Skeletal muscle cell (primary cell): ENCODE data around the gene PNPLA8.
A peak's percentile ranks its signal among the peaks of the same experiment; 100 is the strongest.
"Not testable (repeated sequence)": the region's sequence is repeated elsewhere in the genome, so short reads cannot be mapped to it uniquely, and the experiment has no call there.

Source experiments
- DNase-seq: peaks from one replicate; pipeline ENCODE4 v3.0.0-alpha.2; 2010; ENCODE audit warnings: low read depth
- H3K4me3 ChIP-seq: 2 replicates; pipeline ENCODE4 v1.5.1; 2011; ENCODE audit warnings: low read depth, mild to moderate bottlenecking, control low read depth, low read length, moderate library complexity

The PNPLA8 gene, protein sequence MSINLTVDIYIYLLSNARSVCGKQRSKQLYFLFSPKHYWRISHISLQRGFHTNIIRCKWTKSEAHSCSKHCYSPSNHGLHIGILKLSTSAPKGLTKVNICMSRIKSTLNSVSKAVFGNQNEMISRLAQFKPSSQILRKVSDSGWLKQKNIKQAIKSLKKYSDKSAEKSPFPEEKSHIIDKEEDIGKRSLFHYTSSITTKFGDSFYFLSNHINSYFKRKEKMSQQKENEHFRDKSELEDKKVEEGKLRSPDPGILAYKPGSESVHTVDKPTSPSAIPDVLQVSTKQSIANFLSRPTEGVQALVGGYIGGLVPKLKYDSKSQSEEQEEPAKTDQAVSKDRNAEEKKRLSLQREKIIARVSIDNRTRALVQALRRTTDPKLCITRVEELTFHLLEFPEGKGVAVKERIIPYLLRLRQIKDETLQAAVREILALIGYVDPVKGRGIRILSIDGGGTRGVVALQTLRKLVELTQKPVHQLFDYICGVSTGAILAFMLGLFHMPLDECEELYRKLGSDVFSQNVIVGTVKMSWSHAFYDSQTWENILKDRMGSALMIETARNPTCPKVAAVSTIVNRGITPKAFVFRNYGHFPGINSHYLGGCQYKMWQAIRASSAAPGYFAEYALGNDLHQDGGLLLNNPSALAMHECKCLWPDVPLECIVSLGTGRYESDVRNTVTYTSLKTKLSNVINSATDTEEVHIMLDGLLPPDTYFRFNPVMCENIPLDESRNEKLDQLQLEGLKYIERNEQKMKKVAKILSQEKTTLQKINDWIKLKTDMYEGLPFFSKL

DNA sequence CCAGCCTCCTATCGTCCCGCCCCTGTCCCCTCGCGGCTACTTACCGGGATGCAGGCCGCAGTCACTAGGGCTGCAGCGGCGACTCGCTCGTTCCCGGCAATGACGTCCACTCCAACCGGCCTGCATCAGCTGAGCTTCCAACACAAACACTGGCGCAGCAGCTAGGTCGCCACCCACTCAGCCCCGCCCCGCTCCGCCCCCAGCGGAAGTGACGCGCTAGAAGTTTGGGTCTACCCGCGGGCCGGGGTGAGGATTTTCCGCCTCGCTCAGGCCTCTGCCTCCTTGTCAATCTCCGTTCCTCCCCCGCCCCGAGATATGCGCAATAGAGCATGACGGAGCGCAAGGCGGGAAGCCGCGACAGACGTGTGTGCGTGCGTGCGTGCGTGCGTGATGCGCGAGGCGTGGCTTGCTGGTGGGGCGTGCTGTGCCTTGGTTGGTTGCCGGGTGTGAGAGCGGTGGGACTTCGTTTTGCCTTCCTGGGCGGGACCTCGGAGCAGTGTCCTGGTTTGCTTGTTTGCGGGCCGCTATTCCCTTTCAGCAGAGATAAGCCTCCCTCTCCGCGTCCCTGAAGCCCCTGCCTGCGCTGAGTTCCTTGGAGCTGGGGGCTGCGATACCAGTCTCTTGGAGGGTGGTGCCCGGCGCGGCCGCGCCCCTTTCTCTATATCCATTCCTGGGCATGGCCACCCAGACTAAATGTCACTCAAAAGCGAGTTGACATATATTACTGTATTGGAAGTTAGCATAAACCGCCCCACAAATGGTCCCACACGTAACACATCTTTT, at the start of gene PNPLA8:
Gene PNPLA8 (minus strand): TSS at position 151 of the 783 bp plus-strand sequence. CDS start 10,644 bp downstream, outside the sequence.
- peak within 1 kb of the TSS; percentile 77 for H3K4me3 ChIP-seq
- DNase-seq = peak; percentile 99

DNA sequence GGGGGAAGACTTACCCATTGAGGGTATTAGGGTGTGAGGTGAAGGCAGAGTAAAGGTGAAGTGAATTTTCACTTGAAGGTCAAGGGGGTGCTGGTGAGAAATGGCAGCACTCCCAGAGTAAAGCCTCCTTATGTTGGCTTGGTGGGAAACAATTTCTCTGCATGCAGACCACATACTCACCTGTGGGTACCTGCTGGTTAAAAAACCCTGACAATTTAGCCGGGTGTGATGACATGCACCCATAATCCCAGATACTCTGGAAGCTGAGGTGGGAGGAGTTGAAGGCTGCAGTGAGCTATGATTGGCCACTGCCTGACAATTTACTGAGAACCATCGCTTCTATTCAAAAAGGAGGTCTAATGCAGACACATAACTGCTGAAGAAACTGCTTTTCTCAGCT, 49.2 kb upstream of the PNPLA8 start:
- no peak overlapping the region for H3K4me3 ChIP-seq
- DNase-seq = no peak

DNA sequence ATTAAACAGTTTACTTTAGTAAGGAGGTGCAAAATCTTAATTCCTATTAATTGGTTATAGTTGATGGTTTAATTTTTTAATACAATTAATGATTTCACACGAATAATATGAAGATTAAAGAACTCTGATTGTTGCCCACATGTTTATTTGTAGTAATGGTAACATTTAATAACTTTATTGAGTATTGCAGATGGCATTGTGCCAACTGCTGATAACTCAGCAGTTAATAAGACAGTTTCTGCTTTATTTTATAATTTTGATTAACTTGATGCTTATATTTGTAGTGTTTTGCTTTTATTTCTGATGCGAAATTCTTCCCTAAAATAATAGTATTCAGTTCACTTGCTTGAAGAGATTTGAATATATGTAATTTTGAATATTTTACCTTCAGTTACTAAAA, 46.5 kb upstream of the PNPLA8 start:
- DNase-seq = no peak
- H3K4me3 ChIP-seq = no peak overlapping the region

DNA sequence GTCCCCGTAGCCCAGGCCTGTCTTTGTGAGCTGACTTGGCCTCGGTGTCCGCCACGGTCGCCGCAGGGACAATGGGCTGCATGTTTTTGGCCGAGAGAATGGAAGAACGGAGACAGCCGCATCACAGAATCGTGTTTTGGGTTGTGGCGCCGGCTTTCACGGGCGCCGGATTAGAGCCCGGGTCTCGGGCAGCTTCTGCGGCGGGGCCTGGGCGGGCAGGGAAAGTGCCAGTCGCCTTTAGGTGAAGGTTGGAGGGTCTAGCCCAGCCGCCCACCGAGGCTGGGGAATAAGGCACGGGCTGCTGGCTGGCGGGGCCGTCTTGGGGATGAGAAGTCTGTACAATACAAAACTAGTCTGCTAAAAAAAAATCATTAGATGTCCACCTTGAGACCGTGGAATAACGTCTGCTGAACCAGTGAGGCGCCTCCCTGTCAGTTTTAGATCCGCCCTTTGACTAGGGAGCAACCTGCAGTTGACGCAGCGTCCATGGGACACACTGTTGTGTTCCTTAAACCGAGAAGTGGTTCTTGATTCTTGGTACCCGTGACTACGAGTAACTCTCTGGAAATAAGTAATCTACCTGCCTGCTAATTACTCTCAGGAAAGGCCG, 44.3 kb upstream of the PNPLA8 start:
- DNase-seq = peak; percentile 16

DNA sequence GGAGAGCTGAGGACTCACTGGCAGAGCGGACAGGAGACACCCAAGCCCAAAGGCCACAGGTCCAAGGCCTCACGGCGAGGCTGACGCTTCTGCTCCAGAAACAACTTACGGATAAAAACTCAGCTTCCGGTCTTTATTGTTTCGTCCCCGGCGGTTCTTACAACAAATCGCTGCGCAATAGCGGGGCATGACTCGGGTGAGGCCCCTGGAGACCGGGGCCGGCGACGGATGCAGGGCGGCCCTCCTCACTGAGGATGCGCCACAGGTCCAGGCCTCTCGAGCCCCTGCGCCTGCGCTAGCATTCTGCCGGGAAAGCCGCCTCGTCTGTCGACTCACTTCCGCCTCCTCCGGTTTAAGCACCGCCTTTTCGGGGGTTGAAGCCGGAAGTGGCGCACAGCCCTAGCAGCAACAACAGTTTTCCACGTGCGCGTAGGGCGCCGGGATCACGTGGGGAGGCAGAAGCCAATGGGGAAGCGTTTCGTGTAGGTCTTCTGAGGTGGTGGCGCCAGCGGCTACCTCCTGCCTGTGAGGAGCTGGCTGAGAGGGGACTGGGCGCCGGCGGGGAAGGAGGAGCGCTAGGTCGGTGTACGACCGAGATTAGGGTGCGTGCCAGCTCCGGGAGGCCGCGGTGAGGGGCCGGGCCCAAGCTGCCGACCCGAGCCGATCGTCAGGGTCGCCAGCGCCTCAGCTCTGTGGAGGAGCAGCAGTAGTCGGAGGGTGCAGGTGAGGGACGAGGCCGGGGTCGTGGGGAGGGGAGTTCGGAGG, 43.6 kb upstream of the PNPLA8 start, which contains the start of the genes DNAJB9 and THAP5:
Gene DNAJB9 (plus strand): TSS at position 494 of the 765 bp plus-strand sequence. CDS start 1,853 bp downstream, outside the sequence.
Gene THAP5 (minus strand): TSS at position 326 of the 765 bp plus-strand sequence. CDS start 137 bp downstream, at position 189.
- peak; percentile 99 for DNase-seq
- peak within 1 kb of the TSS; percentile 93 for H3K4me3 ChIP-seq

More for the DNA sequence above, 44.3 kb upstream of the PNPLA8 start:
- peak overlapping the region; percentile 93 for H3K4me3 ChIP-seq

DNA sequence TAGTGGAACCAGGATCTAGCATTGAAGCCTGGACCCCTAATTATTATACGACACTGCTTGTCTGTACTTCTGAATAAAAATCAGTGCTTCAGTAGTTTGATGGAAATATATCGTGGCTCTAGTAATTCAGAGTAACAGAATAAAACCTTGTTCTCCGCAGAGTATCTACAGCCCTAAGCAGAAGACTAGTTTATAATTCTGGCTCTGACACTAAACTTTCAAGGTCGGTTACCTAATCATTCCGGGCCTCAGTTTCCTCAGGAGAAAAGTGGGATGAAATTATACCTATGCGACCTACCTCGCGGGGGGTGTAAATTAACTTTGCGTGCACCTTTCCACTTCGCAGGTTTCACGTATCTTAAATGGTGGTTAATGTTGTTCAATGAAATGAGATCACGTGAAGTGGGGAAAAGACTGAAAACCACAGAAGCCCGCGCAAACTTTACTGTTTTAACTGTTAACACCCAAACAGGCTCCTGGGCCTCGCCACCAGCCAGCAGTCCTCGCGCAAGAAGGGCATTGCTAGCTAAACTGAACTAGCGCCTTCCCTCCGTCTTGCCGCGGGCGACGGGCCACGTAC, 43.0 kb upstream of the PNPLA8 start:
- DNase-seq = no peak
- H3K4me3 ChIP-seq = peak overlapping the region; percentile 93

DNA sequence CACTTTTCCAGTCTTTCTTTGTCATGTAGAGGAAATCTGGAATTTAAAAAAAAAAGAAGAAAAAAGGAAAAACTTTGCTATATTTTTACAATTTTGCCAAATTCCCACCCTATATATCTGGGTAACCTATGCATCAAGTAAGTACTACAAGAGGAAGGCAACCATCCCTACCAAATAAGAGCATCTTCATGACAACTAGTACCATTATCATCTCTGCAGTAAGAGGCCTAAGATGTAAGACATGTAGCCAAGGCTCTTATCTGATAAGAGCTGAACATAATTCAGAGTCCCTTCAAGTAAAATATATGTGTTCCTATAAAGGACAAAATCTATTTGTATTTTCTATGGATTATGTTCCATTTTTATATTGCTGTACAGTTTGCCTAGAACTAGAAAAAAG, 40.1 kb upstream of the PNPLA8 start:
- DNase-seq = no peak

DNA sequence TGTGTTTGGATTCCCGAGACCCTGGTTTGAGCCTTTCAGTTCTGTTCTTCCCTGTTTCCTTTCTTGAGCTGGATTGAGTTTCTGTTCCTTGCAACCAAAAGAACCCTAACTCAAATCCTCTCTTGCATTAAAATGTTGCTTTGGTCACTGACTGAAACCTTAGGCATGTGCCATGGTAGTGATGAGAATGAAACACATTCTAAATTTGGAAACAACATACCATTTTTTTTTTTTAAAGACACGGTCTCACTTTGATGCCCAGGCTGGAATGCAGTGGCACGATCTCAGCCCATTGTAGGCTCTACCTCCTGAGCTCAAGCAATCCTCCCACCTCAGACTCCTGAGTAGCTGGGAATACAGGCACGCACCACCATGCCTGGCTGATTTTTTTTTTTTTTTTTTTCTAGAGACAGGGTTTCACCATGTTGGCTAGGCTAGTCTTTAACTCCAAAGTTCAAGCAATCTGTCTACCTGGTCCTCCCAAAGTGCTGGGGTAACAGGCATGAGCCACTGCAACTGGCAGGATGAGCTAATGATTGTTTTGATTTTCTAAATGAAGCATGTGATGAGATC, 35.2 kb upstream of the PNPLA8 start:
- H3K4me3 ChIP-seq = no peak overlapping the region
- no peak for DNase-seq

More for the DNA sequence above, 40.1 kb upstream of the PNPLA8 start:
- no peak overlapping the region for H3K4me3 ChIP-seq

DNA sequence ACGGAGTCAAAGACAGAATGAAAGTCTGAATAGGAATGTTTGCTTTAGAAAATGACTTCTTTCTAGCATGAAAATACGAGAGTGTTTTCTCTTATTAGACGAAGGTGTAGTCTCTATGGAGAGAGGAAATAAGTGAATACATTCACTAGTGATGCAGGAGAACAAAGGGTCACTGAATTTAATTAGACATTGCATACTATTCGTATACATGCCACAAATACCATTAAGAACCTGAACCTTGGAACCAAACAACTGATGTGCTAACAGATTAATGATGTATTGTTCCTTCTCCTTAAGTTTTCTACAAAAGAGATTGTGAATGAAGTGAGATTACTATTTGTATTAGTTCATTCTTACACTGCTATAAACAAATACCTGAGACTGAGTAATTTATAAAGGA, 33.3 kb upstream of the PNPLA8 start:
- no peak overlapping the region for H3K4me3 ChIP-seq
- DNase-seq = no peak

DNA sequence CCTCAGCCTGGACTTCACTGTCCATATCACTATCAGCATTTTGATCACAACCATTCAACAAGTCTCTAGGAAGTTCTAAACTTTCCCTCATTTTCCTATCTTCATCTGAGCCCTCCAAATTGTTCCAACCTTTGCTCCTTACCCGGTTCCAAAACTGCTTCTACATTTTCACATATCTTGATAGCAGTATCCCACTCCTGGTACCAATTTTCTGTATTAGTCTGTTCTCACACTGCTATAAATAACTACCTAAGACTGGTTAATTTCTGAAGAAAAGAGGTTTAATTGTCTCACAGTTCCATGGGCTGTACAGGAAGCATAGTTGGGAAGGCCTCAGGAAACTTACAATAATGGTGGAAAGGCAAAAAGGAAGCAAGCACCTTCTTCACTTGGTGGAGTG, 31.7 kb upstream of the PNPLA8 start:
- H3K4me3 ChIP-seq = no peak overlapping the region
- no peak for DNase-seq

DNA sequence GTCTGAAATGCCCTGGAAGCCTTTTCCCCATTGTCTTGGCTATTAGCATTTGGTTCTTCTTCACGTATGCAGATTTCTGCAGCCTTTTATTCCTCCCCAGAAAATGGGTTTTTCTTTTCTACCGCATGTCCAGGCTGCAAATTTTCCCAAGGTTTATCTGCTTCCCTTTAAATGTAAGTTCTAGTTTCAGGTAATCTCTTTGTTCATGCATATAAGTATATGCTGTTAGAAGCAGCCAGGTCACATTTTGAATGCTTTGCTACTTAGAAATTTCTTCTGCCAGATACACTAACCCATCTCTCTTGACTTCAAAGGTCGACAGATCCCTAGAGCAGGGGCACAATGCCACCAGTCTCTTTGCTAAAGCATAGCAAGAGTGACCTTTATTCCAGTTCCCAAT, 31.3 kb upstream of the PNPLA8 start:
- no peak for DNase-seq
- H3K4me3 ChIP-seq = no peak overlapping the region

DNA sequence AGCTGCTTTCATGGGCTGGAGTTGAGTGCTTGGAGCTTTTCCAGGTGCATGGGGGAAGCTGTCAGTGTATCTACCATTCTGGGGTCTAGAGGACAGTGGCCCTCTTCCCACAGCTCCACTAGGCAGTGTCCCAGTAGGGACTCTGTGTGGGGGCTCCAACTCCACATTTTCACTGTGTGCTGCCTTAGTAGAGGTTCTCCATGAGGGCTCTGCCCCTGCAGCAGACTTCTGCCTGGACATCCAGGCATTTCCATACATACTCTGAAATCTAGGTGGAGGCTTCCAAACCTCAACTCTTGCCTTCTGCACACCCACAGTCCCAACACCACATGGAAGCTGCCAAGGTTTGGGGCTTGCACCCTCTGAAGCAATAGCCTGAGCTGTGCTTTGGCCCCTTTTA, 30.7 kb upstream of the PNPLA8 start:
- not testable (repeated sequence) for DNase-seq, H3K4me3 ChIP-seq

DNA sequence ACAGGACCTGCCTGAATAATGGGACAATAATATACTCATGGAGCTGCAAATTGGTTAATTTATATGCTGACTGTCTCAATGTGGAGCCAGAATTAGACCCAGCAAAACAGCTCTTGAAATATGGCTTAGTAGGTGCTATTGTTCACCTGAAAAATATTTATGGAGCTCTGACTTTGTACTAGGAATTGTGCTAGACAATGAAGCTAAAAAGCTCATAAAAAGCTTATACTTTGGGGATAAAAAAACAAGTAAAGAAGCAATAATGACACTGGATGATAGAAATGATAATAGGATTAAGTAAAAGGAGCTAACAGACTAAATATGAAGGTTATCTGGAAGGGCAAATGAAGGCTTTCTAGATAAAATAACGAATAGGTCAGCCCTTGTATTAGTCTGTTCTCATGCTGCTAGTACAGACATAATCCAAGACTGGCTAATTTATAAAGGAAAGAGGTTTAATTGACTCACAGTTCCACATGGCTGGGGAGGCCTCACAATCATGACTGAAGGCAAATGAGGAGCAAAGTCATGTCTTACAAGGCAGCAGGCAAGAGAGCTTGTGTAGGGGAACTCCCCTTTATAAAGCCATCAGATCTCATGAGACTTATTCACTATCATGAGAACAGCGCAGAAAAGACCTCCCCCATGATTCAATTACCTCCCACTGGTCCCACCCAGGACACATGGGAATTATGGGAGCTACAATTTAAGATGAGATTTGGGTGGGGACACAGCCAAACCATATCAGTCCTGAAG, 22.4 kb upstream of the PNPLA8 start:
- not testable (repeated sequence) for DNase-seq

DNA sequence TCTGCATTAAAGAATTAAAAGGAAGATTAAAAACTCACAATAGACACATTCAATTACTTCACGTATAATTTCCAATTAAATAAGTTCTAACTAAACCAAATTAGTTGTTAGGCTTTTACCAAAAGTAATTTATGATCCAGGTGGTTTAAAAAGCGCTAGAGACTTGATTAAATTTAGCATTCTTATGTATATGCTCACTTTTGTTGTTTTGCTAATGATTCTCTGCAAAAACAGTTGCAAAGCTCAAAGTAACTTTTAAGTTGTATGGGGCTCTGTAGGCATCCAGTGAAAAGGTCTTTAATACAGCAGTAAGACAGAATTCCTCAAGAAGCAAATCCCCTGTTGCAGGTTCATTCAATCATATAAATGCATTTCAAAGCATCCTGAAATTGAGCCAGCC, 15.5 kb upstream of the PNPLA8 start:
- no peak overlapping the region for H3K4me3 ChIP-seq
- no peak for DNase-seq

More for the DNA sequence above, 22.4 kb upstream of the PNPLA8 start:
- not testable (repeated sequence) for H3K4me3 ChIP-seq

DNA sequence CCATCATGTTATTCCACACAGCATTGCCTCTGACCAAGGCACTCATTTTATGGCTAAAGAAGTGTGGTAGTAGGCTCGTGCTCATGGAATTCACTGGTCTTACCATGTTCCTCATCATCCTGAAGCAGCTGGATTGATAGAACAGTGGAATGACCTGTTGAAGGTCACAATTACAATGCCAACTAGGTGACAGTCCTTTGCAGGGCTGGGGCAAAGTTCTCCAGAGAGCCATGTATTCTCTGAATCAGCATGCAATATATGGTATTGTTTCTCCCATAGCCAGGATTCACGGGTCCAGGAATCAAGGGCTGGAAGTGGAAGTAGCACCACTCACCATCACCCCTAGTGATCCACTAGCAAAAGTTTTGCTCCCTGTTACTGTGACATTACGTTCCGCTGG, 12.8 kb upstream of the PNPLA8 start:
- DNase-seq, H3K4me3 ChIP-seq: not testable (repeated sequence)

DNA sequence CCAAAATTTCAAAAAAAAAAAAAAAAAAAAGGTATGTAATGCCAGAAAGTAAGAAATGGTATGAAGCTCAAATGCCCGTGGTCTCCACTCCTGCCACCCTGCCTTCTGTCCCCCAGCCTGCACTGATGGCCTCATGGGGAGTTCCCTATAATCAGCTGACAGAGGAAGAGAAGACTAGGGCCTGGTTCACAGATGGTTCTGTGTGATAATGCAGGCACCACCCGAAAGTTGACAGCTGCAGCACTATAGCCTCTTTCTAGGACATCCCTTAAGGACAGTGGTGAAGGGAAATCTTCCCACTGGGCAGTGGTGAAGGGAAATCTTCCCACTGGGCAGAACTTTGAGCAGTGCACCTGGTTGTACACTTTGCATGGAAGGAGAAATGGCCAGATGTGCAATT, 12.3 kb upstream of the PNPLA8 start:
- DNase-seq, H3K4me3 ChIP-seq: not testable (repeated sequence)

DNA sequence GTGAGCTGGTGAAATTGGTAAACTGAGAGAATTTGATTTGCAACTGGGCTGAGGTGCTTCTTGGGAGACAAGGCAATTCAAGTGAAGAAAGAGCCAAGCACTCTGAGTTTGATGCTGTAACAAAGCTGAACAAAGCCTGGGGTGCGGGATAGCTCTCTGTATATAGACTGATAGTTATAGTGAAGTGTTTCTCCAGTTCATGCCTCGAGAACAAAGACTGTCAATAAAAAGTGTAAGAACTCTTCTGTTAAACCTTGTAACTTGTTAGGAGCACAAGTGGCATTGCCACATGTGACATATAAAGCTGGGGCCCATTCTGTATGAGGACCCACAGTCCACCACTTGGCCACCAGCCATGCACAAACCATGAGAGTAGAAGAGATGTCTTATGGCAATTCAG, 11.3 kb upstream of the PNPLA8 start:
- no peak for DNase-seq
- H3K4me3 ChIP-seq = no peak overlapping the region
